BJ (cell line): ENCODE data around the gene ZNF688. TPM values are rescaled to one million over a fixed set of nuclear protein-coding genes. Genes with fewer than 3 reads are reported as not detected.

Experiments
- CTCF ChIA-PET: fragments of 350-600 bp; formaldehyde crosslinking; extraction: SDS; loops from one replicate; lab custom pipeline; 2021; ENCODE audit warnings: antibody characterized with exemption, inconsistent platforms; lab: Yijun Ruan, JAX
- POLR2A ChIA-PET: fragments of 300-600 bp; sonication (Branson Sonifier 250); formaldehyde crosslinking; extraction: SDS; loops from one replicate; lab custom pipeline; 2021; ENCODE audit warnings: antibody characterized with exemption; lab: Charles Lee
- DNase-seq: peaks from one replicate; pipeline ENCODE4 v3.0.0-alpha.2; 2011; ENCODE audit warnings: low read depth
- H3K27me3 ChIP-seq: 2 replicates; pipeline ENCODE4 v1.6.0; 2011; ENCODE audit warnings: low read length; ENCODE audit not compliant: control insufficient read depth, insufficient read depth
- H3K36me3 ChIP-seq: 2 replicates; pipeline ENCODE4 v1.5.1; 2011; ENCODE audit warnings: low read length; ENCODE audit not compliant: control insufficient read depth, insufficient read depth
- H3K4me3 ChIP-seq: 2 replicates; pipeline ENCODE4 v1.5.1; 2011; ENCODE audit warnings: low read depth, mild to moderate bottlenecking, control low read depth, low read length
- polyA plus RNA-seq: library from polyadenylated mRNA; depleted of rRNA; stranded (reverse); fragments of >200 nt; gene quantifications from 2 replicates; pipeline ENCODE4 v1.2.3, GENCODE V29; 2011
- TF ChIP-seq, protein P1 (sequence below): IDR thresholded peaks from 2 replicates; pipeline ENCODE4 v1.5.1; 2011; ENCODE audit warnings: low read depth, mild to moderate bottlenecking, control low read depth, inconsistent platforms, low read length, moderate library complexity; ENCODE audit not compliant: insufficient read depth

Gene ZNF688
- polyA plus RNA-seq, 1 experiment, result 6.3 TPM

DNA sequence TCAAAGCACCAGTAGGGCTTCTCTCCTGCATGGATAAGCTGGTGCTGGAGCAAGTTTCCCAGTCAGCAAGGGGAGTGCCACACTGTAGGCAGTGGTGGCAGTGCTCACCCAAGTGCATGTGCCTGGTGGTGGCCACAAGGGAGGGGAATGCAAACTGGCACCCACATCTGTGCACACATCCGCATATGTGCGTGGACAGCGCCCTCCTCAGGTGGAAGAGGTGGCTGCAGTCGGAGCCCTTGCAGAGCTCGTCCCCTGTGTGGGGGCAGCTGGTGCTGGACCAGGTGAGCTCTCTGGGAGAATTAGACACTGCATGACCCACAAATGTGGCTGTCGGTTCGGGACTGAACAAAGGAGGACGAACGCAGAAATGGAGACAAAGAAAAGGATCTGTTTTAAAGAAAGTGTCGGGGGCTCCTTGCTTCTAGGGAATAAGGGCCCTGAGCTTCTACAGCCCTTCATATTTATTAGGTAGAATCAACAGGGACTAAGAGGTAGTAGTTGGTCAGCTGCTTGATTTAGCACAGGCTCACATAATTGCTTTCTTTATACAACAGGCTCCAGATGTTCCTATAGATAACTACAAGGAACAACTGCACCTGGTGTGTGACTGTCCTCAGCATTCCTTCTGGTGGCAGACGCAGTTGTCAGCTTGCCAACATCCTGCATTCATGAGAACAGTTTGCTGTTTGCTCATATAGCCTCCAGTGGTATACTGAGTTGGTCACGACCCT, 44.0 kb upstream of the ZNF688 start:
- no peaks in the 10 kb centered on the region for H3K36me3 ChIP-seq
- no peaks in the 10 kb centered on the region for H3K27me3 ChIP-seq
- ChIA-PET CTCF (interaction anchor here (0.6 to 3.1 kb wide), 11 partner anchors 9 to 185 kb away, joined by 3 to 11 read pairs (median 4); partner anchors contain the start of genes DCTPP1 and SEPHS2), POLR2A (no interaction called here)
- TF ChIP-seq, protein P1, sequence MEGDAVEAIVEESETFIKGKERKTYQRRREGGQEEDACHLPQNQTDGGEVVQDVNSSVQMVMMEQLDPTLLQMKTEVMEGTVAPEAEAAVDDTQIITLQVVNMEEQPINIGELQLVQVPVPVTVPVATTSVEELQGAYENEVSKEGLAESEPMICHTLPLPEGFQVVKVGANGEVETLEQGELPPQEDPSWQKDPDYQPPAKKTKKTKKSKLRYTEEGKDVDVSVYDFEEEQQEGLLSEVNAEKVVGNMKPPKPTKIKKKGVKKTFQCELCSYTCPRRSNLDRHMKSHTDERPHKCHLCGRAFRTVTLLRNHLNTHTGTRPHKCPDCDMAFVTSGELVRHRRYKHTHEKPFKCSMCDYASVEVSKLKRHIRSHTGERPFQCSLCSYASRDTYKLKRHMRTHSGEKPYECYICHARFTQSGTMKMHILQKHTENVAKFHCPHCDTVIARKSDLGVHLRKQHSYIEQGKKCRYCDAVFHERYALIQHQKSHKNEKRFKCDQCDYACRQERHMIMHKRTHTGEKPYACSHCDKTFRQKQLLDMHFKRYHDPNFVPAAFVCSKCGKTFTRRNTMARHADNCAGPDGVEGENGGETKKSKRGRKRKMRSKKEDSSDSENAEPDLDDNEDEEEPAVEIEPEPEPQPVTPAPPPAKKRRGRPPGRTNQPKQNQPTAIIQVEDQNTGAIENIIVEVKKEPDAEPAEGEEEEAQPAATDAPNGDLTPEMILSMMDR, result peak; percentile 56
- DNase-seq, result no peak
- no peak overlapping the region for H3K4me3 ChIP-seq

DNA sequence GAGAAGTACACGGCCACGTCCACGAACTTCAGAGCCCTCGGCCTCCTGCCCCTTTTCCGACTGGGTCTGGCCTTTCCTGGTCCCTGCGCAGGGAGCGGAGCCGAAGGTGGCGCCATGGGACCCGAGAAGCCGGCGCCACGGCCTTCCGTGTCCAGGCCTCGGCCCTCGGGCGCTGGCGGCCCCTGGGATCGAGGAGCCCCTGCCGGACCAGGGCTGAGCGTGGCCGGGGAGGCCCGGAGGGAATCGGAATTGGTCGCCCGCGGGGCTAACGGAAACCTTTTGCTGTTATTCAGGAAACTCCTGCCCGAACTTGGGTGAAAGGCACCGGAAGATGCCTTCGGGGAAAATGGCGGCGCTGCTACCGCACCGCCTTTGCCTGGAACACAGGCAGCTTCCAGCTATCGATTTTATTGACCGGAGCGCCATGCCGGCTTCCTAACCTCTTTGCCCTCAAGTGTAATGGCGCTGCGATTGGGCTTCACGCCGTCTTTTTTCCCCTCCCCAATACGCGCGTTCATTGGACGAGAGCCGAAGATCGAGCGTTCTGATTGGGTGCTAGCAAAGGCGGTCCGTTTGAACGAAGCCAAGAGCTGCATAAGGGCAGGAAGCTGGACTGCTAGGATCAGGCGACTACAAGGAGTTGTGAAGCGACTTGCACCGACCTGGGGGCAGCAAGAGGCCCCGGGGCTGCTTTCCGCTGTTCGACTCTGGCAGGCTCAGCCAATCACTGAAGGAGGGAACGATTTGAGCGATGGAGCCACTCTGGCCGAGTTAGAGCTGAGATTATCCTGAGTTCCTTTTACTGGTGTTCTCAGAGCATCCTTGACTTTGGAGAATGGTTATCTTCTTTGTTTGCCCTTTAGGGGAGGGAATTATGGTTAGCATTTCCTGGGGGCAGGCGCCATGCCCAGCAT, 38.7 kb upstream of the ZNF688 start, which contains the start of gene ZNF689:
Gene ZNF689, minus strand, starts transcription at position 464 of the 914 bp plus-strand sequence. Its CDS starts 348 bp downstream, at position 116.
- ChIA-PET POLR2A (interaction anchor here (0.8 kb wide), 1 partner anchor 75 kb away, joined by 3 read pairs; no protein-coding TSS in a partner anchor), CTCF (interaction anchor here (1.4 to 2.8 kb wide), 3 partner anchors 12 to 161 kb away, joined by 4 to 16 read pairs (median 5); no protein-coding TSS in a partner anchor)
- Histone ChIP-seq H3K36me3 (peaks cover under 1% of the 10 kb centered on the region), H3K27me3 (no peaks in the 10 kb centered on the region), H3K4me3 (peak within 1 kb of the TSS; percentile 72)
- TF ChIP-seq, protein P1, result no peak
- DNase-seq, result peak; percentile 82

DNA sequence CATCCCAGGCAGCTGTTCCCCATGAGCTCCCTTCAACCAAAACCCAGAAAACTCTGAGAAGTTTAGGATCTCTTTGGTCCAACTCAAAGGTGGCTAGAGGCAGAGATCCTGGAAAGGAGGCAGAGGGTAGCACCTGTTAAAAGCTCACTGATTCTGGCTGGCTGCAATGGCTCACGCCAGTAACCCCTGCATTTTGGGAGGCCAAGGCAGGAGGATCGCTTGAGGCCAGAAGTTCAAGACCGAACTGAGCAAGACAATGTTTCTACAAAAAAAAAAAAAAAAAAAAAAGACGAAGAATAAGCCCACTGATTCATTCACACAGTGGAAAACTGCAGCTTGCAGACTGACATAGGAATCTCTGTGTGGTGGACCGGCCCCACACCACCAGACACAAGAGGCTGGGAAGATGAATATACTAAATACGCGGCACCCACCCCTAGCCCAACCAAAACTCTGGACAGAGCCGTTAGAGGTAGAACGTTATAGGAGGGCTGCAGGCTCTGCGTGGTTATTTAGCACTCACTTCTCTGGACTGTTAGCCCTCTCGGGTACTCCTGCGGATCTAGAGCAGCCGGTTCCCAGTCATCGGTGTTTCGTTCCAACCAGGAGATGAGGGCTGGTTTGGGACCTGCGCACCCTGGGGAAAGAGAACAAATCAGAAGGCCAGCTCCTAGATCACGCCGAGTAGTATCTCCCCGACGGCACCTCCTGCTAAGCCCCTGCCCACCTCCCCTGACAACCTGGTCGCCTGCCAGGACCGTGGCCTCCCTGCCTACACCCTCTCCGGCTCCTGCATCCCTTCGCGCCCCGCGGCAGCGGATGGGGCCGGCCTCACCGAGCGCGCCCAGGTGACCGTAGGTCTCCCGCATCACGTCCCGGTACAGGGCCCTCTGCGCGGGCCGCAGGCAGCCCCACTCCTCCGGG, 37.8 kb upstream of the ZNF688 start:
- Histone ChIP-seq H3K4me3 (peak overlapping the region; percentile 72), H3K36me3 (peaks cover 10% of the 10 kb centered on the region), H3K27me3 (no peaks in the 10 kb centered on the region)
- POLR2A ChIA-PET, result interaction anchor here (0.6 to 0.7 kb wide), 2 partner anchors 28 to 239 kb away, joined by 4 to 7 read pairs; partner anchors contain the start of gene TBC1D10B
- TF ChIP-seq, protein P1, result no peak
- CTCF ChIA-PET, result interaction anchor here (0.8 to 2.8 kb wide), 4 partner anchors 11 to 485 kb away, joined by 3 to 16 read pairs (median 4); no protein-coding TSS in a partner anchor
- no peak for DNase-seq

DNA sequence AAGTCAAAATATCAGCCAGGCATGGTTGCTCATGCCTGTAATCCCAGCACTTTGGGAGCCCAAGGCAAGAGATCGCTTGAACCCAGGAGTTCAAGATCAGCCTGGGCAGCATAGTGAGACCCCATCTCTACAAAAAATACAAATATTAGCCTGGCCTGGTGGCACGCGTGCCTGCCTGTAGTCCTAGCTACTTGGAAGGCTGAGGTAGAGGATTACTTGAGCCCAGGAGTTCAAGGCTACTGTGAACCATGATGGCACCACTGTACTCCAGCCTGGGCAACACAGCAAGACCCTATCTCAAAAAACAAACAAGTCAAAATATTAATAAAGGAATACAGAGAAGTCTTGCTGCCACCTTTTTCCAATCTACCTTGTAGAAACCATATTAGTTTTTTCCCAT, 34.5 kb upstream of the ZNF688 start:
- CTCF ChIA-PET, result interaction anchor here (0.9 to 1.4 kb wide), 2 partner anchors 10 to 23 kb away, joined by 3 to 4 read pairs; no protein-coding TSS in a partner anchor
- POLR2A ChIA-PET, result no interaction called here

More for the DNA sequence above, 34.5 kb upstream of the ZNF688 start:
- no peaks in the 10 kb centered on the region for H3K27me3 ChIP-seq
- TF ChIP-seq, protein P1, result no peak
- no peak overlapping the region for H3K4me3 ChIP-seq
- peaks cover 11% of the 10 kb centered on the region for H3K36me3 ChIP-seq
- no peak for DNase-seq
